Stimulated activated CD8-positive, alpha-beta memory T cell treated with anti-CD3 and anti-CD28 coated beads, Interleukin-12 subunit alpha, Interleukin-12 subunit beta, amount 100 ng/mL, for 24 hours (primary cell): ENCODE measurements around the gene UNC50.

Experiments
- DNase-seq: peaks from one replicate; pipeline ENCODE4 v3.0.0-alpha.2; 2020; ENCODE audit errors: extremely low read depth

Gene UNC50

GRCh38 chr2:98608116-98608961 is at the start of gene UNC50, which contains the start of gene COA5:
Gene UNC50, plus strand, starts transcription at chr2:98608589. Its CDS starts 1,171 bp downstream, at chr2:98609760.
Gene COA5, minus strand, starts transcription at chr2:98608512. Its CDS starts 107 bp downstream, at chr2:98608405.
- DNase-seq = peak; percentile 77

GRCh38 chr2:98558852-98559530 is 49.4 kb upstream of the UNC50 start:
- no peak for DNase-seq

DNA sequence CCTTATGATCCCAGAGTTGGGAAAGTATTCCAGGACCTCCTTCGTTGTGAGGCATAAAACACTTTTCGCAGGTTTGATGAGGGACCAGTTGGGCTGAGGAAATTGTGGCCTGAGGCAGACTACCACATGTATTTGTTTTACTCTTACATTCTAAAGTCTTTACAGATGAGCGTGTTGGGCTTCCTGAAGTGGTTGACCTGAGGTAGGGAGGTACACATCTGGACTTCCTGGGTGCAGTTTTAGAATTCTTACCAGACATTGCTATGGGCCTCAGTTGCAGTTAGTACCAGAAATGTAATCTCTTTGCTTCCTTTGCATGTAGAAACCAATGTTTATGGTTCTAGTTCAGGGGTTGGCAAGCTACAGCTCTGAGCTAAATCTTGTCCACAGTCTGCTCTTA is 48.8 kb upstream of the UNC50 start:
- no peak for DNase-seq

- DNase-seq = no peak
Observed at GRCh38 chr2:98560256-98560771, 48.1 kb upstream of the UNC50 start.

DNA sequence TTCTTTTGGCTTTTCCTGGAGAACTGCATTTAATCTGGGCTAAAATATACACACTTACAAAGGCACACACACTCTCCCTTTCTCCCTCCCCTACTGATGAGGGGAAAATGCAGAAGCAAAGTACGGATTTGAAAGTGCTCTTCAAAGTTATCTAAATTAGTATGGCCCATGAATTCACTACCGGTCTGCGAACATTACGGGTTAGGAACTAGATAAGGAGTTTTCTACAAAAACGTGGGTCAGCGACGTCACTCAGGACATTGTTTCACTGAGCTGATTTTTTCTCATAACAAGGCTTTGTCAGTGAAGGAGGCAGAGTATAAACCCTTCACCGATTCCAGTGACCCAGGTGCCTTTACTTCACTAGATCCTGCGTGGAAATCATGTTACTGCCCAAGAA is 47.4 kb upstream of the UNC50 start:
- DNase-seq = no peak

GRCh38 chr2:98561902-98562695 is 46.3 kb upstream of the UNC50 start:
- DNase-seq = no peak

DNA sequence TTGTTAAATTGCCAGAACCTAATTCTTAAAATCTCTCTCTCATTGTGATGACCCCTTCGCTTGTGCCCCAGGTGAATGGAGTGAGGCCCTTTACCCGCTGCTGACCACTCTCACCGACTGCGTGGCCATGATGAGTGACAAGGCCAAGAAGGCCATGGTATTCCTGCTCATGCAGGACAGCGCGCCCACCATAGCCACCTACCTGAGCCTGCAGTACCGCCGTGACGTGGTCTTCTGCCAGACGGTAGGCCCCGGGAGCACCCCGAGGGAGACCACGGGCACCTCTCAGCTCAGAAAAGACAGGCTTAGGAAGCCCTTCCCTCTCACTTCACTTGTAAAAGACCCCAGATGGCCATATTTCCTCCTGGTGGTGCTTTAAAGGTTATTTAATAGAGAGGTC is 45.0 kb upstream of the UNC50 start:
- DNase-seq = no peak

DNA sequence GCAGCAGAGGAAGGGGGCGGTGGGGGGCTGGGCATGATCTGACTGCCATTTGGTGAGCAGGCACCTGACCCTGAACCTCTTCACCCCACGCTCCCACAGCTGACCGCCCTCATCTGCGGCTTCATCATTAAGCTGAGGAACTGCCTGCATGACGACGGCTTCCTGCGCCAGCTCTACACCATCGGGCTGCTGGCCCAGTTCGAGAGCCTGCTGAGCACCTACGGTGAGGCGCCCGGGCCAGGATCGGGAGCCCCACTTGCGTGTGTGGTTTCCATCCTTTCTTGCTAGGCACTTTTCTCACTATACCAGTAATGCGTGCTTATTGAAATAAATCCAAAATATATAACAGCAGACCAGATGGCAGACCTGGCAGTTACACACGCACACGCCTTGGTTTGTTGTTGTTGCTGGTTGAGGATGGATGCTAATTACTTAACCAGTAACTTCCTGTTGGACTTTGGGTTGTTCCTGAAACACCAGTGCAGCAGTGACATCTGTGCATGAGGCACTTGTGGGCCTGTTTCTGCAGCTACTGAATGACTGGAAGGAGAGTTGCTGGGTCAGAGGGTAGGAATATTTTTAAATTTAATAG is 43.8 kb upstream of the UNC50 start:
- no peak for DNase-seq

GRCh38 chr2:98565286-98565860 is 43.0 kb upstream of the UNC50 start:
- no peak for DNase-seq

GRCh38 chr2:98565941-98566340 is 42.4 kb upstream of the UNC50 start:
- DNase-seq = no peak

DNA sequence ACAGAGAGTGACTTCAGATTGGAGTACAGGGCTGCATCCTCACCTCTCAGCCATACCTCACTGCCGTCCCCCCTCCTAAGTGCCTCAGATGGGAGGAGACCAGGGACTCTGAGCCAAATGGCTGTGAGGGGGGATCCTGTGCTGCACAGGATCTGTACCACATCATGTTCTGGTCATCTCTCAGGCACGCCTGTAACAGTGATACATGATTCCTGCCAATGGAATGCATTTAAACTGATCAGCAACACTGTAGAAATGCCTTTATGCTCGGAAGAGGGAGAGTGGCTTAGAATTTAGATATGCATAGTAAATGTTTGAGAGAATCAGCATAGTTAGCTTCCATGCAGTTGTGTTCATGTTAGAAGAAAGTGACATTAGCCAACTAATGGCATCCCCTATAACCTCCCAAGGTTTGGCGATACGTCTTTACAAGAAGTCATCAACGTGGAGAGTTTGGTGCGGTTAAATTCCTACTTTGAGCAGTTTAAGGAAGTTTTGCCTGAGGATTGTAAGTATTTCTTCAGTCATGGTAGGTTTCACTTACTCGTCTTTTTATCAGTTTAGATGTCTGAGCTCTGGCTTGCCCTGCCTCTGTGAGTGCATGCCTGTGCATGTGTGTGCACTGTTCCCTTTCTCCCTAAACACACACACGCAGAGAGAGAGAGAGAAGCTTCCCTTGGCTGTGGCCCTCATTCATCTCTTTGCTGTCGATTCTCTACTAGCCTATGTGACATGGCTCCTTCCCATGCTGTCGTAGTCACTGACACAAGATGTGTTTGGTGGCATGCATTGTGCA is 40.0 kb upstream of the UNC50 start:
- no peak for DNase-seq

DNA sequence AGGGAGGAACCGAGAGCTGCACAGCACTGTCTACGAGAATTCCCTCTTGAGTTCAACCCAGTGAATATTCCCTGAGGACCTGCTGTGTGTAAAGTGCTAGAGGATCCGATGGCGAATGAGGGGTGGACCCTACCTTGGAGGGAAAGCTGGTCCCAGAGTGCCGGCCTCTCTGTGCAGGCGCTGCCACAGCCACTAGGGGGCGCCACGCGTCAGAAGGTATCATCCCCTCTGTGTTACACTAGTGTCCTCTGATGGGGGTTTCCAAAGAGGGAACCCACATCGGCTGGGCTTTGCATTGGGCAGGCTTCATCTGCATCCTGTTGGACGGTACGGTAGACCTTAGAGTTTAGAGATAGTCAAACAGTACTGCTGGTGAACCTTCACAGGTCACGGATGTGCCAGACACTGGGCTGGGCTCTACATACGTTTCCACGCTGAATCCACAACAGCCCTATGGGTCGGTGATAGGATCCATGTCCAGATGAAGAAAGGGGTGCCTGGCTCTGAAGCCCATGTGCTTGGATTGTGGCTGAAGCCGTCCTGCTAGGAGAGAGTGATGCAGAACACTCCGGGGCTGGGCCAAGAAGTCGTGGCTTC is 39.1 kb upstream of the UNC50 start:
- DNase-seq = peak; percentile 34

GRCh38 chr2:98569915-98570314 is 38.5 kb upstream of the UNC50 start:
- no peak for DNase-seq

- DNase-seq = no peak
Observed at GRCh38 chr2:98570356-98570755, 38.0 kb upstream of the UNC50 start.

DNA sequence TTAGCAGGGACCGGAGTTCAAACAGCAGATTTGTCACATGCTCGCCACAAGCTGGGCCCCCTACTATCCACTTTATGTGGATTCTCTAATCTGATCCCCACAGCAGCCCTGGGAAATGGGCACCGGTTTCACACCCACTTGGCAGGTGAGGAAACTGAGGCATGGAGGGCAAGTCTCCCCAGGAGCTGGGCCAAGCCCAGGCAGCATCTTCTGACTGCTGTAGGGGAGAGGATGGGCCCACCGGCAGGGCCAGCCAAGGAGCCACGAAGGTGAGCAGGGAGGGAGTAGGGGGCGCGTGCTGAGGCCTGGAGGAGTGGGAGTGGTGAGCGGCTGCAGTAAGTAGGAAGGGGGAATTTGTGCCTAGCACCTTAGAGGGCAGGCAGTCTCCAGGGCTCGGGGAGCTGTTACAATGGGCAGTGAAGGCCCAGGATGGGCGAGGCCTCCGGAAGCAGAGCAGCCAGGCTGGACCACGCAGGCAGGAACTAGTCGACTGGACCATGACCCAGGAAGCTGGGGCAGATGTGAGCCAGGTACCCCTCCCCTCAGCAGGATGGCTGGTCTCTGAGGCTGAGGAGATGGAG is 37.2 kb upstream of the UNC50 start:
- DNase-seq = no peak

DNA sequence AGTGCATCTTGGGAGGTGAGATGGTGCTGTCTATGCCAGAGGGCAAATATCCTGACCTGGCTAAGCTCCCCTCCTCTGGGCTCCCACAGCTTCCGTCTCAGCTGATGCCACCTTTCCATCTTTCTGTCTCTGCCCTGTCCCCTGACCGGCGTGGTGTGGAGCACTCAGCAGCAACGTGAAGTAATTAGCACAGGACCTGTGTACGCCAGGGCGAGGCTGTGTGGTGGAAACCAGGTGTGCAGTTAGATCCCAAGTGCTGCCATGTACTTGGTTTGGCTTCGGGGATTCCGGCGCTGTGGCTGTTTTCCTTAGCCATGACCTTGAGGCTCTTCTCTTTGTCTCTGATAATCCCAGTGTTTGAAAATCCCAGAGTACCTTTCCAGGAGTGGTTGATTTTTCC is 36.6 kb upstream of the UNC50 start:
- DNase-seq = no peak

GRCh38 chr2:98572211-98572610 is 36.2 kb upstream of the UNC50 start:
- no peak for DNase-seq

- DNase-seq = no peak
Observed at GRCh38 chr2:98572676-98573075, 35.7 kb upstream of the UNC50 start.

GRCh38 chr2:98573426-98573825 is 35.0 kb upstream of the UNC50 start:
- DNase-seq = no peak
